Aorta (tissue), 5 donors: ENCODE data around the gene LRP5. TPM values are rescaled to one million over a fixed set of nuclear protein-coding genes. Genes with fewer than 3 reads are reported as not detected.
"Not testable (repeated sequence)": the region's sequence is repeated elsewhere in the genome, so short reads cannot be mapped to it uniquely, and the experiment has no call there.

Experiments
- ATAC-seq: fragments of 200-7000 bp; cut with Tn5 transposase; one replicate; pipeline ENCODE4 v1.9.1; 2022; ENCODE audit warnings: moderate library complexity; ENCODE audit not compliant: low FRiP score
- DNase-seq, 2 donors: peaks; one replicate each; pipeline ENCODE4 v3.0.0-alpha.2; 2020
- H3K27ac ChIP-seq, 2 donors: one replicate each; pipeline ENCODE4 v1.5.1; 2013; ENCODE audit warnings: low read length in 2 of 2, mild to moderate bottlenecking in 2 of 2, moderate library complexity in 2 of 2, control low read depth in 1 of 2, inconsistent platforms in 1 of 2, low read depth in 1 of 2
- H3K27me3 ChIP-seq, 2 donors: one replicate each; pipeline ENCODE4 v1.6.1; 2013; ENCODE audit warnings: control low read depth in 1 of 2, low read length in 1 of 2, mild to moderate bottlenecking in 1 of 2, moderate library complexity in 1 of 2; ENCODE audit not compliant: insufficient read depth in 2 of 2, control insufficient read depth in 1 of 2
- H3K36me3 ChIP-seq, 2 donors: one replicate each; pipeline ENCODE4 v1.6.1; 2013; ENCODE audit warnings: control low read depth in 1 of 2, low read length in 1 of 2, mild to moderate bottlenecking in 1 of 2; ENCODE audit not compliant: insufficient read depth in 2 of 2, control insufficient read depth in 1 of 2
- H3K4me1 ChIP-seq, 2 donors: one replicate each; pipeline ENCODE4 v1.6.1; 2013; ENCODE audit warnings: low read length in 2 of 2, control low read depth in 1 of 2, mild to moderate bottlenecking in 1 of 2, moderate library complexity in 1 of 2; ENCODE audit not compliant: insufficient read depth in 2 of 2, control insufficient read depth in 1 of 2
- H3K4me3 ChIP-seq, 2 donors: one replicate each; pipeline ENCODE4 v1.5.1; 2013; ENCODE audit warnings: low read length in 2 of 2, control low read depth in 1 of 2, mild to moderate bottlenecking in 1 of 2
- H3K9me3 ChIP-seq: one replicate; pipeline ENCODE4 v1.6.1; 2013; ENCODE audit warnings: mild to moderate bottlenecking, low read length; ENCODE audit not compliant: control insufficient read depth
- WGBS, 2 donors: extraction: QIAGEN DNeasy Blood & Tissue Kit; methylation state at CpG; one replicate each; pipeline ENCODE4 v1.1.7; 2013; 5-methylcytosine and 5-hydroxymethylcytosine counted together
- intact Hi-C, 2 donors: fragments of 100-400 bp; cut with DNase I; formaldehyde crosslinking; loops; one replicate each; pipeline versions ENCODE4 v1.14.2 to v1.15.0; 2022
- polyA plus RNA-seq, 2 donors: library from polyadenylated mRNA; stranded (reverse); fragments of 200-250 nt; gene quantifications; one replicate each; pipeline ENCODE4 v1.2.3, GENCODE V29; 2013
- total RNA-seq, 2 donors: library from RNA; stranded (reverse); fragmentation: NEBNext Ultra II Directional; extraction: Animal tissue kit (Norgen Biotek cat#: 25700); gene quantifications; one replicate each; pipeline ENCODE4 v1.2.1, GENCODE V29; 2021
- donor health status: healthy with polysubstance abuse.
- donor health status: Bipolar disorder and iron deficiency.
- donor health status: DM: no; HTN: no; CAD: no.
- donor health status: DM: no; HTN: no; CAD: no.
- donor health status: DM: yes; HTN: yes; CAD: no.

LRP5 gene
- total and polyA plus RNA-seq, 4 donors: 23.9 to 103 (median 69.5) TPM

GRCh38 chr11:68342459-68343158, 30.2 kb downstream of the LRP5 start:
- Histone ChIP-seq H3K4me1 (peaks cover 0 to 4% of the 10 kb centered on the region in 2 donors), H3K36me3 (no peaks in the 10 kb centered on the region), H3K27me3 (no peaks in the 10 kb centered on the region), H3K9me3 (no peaks in the 10 kb centered on the region), H3K27ac (peak overlapping the region; percentile 30 to 79), H3K4me3 (no peak overlapping the region)
- DNase-seq (no peak), ATAC-seq (no peak)
- intact Hi-C loops: no loop called here
- WGBS, 2 donors: 19 to 24% methylated on average over 13 of the region's 13 CpGs

- no peaks in the 10 kb centered on the region for H3K9me3 ChIP-seq
- H3K27me3 ChIP-seq: no peaks in the 10 kb centered on the region
- no peak overlapping the region for H3K27ac ChIP-seq
- WGBS, 2 donors: 92 to 95% methylated on average over 14 of the region's 14 CpGs
- DNase-seq: no peak
- no peaks in the 10 kb centered on the region for H3K36me3 ChIP-seq
- intact Hi-C loops: no loop called here
- no peaks in the 10 kb centered on the region for H3K4me1 ChIP-seq
- H3K4me3 ChIP-seq: no peak overlapping the region
- no peak for ATAC-seq
Measured at GRCh38 chr11:68343761-68344256, 31.4 kb downstream of the LRP5 start.

DNA sequence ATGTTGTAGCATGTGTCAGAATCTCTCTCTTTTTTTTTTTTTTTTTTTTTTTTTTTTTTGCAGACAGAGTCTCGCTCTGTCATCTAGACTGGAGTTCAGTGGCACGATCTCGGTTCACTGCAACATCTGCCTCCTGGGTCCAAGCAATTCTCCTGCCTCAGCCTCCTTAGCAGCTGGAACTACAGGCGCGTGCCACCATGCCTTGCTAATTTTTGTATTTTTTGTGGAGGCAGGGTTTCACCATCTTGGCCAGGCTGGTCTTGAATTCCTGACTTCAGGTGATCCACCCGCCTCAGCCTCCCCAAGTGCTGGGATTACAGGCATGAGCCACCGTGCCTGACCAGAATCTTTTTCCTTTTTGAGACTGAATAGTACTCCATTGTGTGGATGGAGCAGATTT, 32.4 kb downstream of the LRP5 start:
- DNase-seq, H3K27me3 ChIP-seq, ATAC-seq, H3K36me3 ChIP-seq, intact Hi-C loops, H3K4me3 ChIP-seq, H3K4me1 ChIP-seq, H3K9me3 ChIP-seq, H3K27ac ChIP-seq: not testable (repeated sequence)
- 97 to 98% methylated on average over 7 of the region's 7 CpGs for WGBS, 2 donors

DNA sequence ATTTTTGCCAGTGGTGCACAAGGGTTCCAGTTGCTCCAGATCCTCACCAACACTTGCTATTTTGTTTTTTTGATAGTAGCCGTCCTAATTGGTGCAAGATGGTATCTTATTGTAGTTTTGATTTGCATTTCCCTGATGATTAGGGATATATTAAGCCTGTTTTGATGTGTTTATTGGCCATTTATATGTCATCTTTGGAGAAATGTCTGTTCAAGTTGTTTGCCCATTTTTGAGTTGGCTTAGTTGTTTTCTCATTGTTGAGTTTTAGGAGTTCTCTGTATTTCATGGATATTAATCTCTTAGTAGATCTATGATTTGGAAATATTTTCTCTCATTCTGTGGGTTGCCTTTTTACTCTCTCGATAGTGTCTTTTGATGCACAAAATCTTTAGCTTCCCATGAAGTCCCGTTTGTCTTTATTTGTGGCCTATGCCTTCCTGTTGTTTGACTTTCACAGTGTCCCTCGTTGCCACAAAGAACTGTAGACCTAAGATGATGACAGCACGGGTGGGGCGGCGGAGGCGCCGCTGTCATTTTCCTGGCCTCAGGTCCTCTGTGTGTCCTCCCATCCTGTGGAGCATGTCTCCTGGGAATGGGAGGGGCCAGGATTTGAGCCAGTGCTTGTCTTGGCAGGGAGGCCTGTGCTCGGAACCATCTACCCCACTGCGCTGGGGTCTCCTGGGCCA, 33.5 kb downstream of the LRP5 start:
- no peaks in the 10 kb centered on the region for H3K36me3 ChIP-seq
- H3K4me3 ChIP-seq: no peak overlapping the region
- no peaks in the 10 kb centered on the region for H3K27me3 ChIP-seq
- no peaks in the 10 kb centered on the region for H3K4me1 ChIP-seq
- WGBS, 2 donors: 54 to 56% methylated on average over 11 of the region's 11 CpGs
- no peak overlapping the region for H3K27ac ChIP-seq
- H3K9me3 ChIP-seq: no peaks in the 10 kb centered on the region
- no peak for ATAC-seq
- peak in 1 of 2 donors; percentile 51 for DNase-seq
- intact Hi-C loops: no loop called here

DNA sequence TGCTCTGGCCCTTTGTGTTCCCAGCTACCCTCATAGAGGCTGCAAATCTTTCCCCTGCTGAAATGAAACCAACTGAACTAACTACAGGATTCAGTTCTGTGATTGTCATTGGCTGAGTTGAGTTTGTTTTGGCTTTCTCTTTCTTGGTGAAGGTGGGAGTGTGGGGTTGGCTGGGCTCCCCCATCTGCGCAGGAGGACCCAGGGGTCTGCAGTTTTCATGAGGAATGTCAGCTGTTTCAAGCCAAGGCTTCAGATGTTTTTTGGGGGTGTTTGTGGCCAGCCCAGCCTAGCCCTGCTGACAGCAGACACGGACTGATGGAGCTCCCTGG, 34.0 kb downstream of the LRP5 start:
- 11 to 15% methylated on average over 2 of the region's 2 CpGs for WGBS, 2 donors
- ATAC-seq: no peak
- H3K27me3 ChIP-seq: no peaks in the 10 kb centered on the region
- no peak overlapping the region for H3K4me3 ChIP-seq
- no peaks in the 10 kb centered on the region for H3K9me3 ChIP-seq
- no peaks in the 10 kb centered on the region for H3K4me1 ChIP-seq
- H3K36me3 ChIP-seq: no peaks in the 10 kb centered on the region
- peak overlapping the region in 1 of 2 donors; percentile 14 for H3K27ac ChIP-seq
- intact Hi-C loops: no loop called here
- DNase-seq: no peak

- Histone ChIP-seq H3K4me3 (no peak overlapping the region), H3K36me3 (no peaks in the 10 kb centered on the region), H3K27me3 (no peaks in the 10 kb centered on the region), H3K9me3 (no peaks in the 10 kb centered on the region), H3K27ac (peak overlapping the region in 1 of 2 donors; percentile 14), H3K4me1 (no peaks in the 10 kb centered on the region)
- 88 to 90% methylated on average over 8 of the region's 8 CpGs for WGBS, 2 donors
- ATAC-seq (no peak), DNase-seq (no peak)
- intact Hi-C loops: no loop called here
Measured at GRCh38 chr11:68347345-68347744, 35.0 kb downstream of the LRP5 start.

GRCh38 chr11:68347841-68348240, 35.5 kb downstream of the LRP5 start:
- no peak for ATAC-seq
- Histone ChIP-seq H3K9me3 (no peaks in the 10 kb centered on the region), H3K36me3 (no peaks in the 10 kb centered on the region), H3K4me1 (peaks cover 0 to 3% of the 10 kb centered on the region in 2 donors), H3K27ac (no peak overlapping the region), H3K4me3 (no peak overlapping the region), H3K27me3 (no peaks in the 10 kb centered on the region)
- intact Hi-C loops: no loop called here
- DNase-seq: no peak
- 96 to 97% methylated on average over 32 of the region's 32 CpGs for WGBS, 2 donors

DNA sequence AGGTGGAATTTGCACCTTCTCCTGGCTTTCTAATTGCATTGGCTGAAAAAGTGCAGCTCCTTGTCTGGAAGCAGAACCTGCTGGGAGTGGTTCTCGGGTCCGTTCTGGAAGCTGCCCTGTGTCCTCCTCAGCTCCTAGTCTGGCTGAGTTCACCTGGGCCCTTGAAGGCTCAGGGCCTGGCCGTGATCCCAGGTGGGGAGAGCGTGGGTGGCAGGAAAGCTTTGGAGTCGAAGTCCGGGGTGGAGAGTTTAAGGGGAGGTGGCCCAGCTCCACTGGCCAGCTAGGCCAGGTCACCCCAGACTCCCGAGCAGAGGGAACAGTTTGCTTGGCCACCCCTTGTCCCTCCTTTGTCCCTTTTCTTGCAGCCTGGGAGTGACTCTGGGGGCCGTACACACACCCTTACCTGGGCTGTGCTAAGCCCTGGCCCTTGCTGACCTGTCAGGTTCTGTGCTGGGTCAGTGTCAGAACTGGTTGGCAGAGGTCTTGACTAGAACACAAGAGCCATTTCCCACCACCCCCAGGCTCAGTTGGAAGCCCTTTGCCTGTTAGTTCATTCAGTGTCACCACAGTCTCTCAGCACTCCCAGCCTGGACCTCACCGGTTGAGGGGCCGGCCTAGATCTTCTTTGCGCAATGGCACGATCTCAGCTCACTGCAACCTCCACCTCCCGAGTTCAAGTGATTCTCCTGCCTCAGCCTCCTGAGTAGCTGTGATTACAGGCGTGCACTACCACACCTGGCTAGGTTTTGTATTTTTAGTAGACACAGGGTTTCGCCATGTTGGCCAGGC, 37.3 kb downstream of the LRP5 start:
- ATAC-seq (no peak), DNase-seq (no peak)
- no peaks in the 10 kb centered on the region for H3K27me3 ChIP-seq
- H3K36me3 ChIP-seq: no peaks in the 10 kb centered on the region
- H3K4me3 ChIP-seq: no peak overlapping the region
- peak overlapping the region in 1 of 2 donors; percentile 5 for H3K27ac ChIP-seq
- 87% methylated on average over 15 of the region's 15 CpGs for WGBS, 2 donors
- peaks cover 3% of the 10 kb centered on the region in 2 donors for H3K4me1 ChIP-seq
- intact Hi-C loops: no loop called here
- H3K9me3 ChIP-seq: no peaks in the 10 kb centered on the region
